K562 (cell line): ENCODE measurements around the gene TOP3A.

Experiments used
- ZNF140 ChIP-seq: fragments of 250-450 bp; sonication (Bioruptor Pico); IDR thresholded peaks from 2 replicates; pipeline ENCODE4 v1.8.0; 2021; ENCODE audit warnings: moderate library complexity, mild to moderate bottlenecking, inconsistent platforms
- TF ChIP-seq, protein P1 (sequence below), 2 experiments: fragments of 450-650 bp; formaldehyde crosslinking in 1 of 2; IDR thresholded peaks; 2 replicates each; pipeline versions ENCODE4 v1.4.0 to v1.6.1; 2014 to 2020; ENCODE audit warnings: mild to moderate bottlenecking in 2 of 2, borderline replicate concordance in 1 of 2, low read depth in 1 of 2

- TF ChIP-seq, protein P1, sequence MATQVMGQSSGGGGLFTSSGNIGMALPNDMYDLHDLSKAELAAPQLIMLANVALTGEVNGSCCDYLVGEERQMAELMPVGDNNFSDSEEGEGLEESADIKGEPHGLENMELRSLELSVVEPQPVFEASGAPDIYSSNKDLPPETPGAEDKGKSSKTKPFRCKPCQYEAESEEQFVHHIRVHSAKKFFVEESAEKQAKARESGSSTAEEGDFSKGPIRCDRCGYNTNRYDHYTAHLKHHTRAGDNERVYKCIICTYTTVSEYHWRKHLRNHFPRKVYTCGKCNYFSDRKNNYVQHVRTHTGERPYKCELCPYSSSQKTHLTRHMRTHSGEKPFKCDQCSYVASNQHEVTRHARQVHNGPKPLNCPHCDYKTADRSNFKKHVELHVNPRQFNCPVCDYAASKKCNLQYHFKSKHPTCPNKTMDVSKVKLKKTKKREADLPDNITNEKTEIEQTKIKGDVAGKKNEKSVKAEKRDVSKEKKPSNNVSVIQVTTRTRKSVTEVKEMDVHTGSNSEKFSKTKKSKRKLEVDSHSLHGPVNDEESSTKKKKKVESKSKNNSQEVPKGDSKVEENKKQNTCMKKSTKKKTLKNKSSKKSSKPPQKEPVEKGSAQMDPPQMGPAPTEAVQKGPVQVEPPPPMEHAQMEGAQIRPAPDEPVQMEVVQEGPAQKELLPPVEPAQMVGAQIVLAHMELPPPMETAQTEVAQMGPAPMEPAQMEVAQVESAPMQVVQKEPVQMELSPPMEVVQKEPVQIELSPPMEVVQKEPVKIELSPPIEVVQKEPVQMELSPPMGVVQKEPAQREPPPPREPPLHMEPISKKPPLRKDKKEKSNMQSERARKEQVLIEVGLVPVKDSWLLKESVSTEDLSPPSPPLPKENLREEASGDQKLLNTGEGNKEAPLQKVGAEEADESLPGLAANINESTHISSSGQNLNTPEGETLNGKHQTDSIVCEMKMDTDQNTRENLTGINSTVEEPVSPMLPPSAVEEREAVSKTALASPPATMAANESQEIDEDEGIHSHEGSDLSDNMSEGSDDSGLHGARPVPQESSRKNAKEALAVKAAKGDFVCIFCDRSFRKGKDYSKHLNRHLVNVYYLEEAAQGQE (IDR thresholded peaks at IDR 0.05; ENCODE audit: borderline replicate concordance), result no peak
- TF ChIP-seq, protein P1 (CRISPR knock-in tag; IDR thresholded peaks at IDR 0.05; ENCODE audit: low read depth), result no peak
- no peak for TF ChIP-seq ZNF140 (CRISPR knock-in tag)
These were observed 64.5 kb downstream of the TOP3A start for GRCh38 chr17:18250259-18250658.
